DOHH2 (cell line): ENCODE results near the gene CDH2.

Source experiments
- H3F3A ChIP-seq: fragments of 200-600 bp; sonication (generic), shearing (Covaris generic); 2 replicates; pipeline ENCODE4 v1.6.0; 2016; ENCODE audit warnings: antibody characterized with exemption, mild to moderate bottlenecking; ENCODE audit not compliant: control insufficient read depth, insufficient read depth
- H3K27ac ChIP-seq: fragments of 200-600 bp; sonication (generic); 2 replicates; pipeline ENCODE4 v1.5.1; 2014; ENCODE audit warnings: low read depth, mild to moderate bottlenecking, low read length, moderate library complexity
- H3K27me3 ChIP-seq: fragments of 200-600 bp; sonication (generic); 2 replicates; pipeline ENCODE4 v1.6.1; 2014; ENCODE audit warnings: mild to moderate bottlenecking, low read length, mixed read lengths; ENCODE audit not compliant: control insufficient read depth
- H3K36me3 ChIP-seq: fragments of 200-600 bp; sonication (generic); 2 replicates; pipeline ENCODE4 v1.6.1; 2014; ENCODE audit warnings: mild to moderate bottlenecking, low read length, moderate library complexity, mixed read lengths; ENCODE audit not compliant: control insufficient read depth
- H3K4me1 ChIP-seq: fragments of 200-600 bp; sonication (generic); 2 replicates; pipeline ENCODE4 v1.6.1; 2014; ENCODE audit warnings: mild to moderate bottlenecking, low read length, mixed read lengths; ENCODE audit not compliant: control insufficient read depth
- H3K4me2 ChIP-seq: fragments of 200-600 bp; sonication (generic); 2 replicates; pipeline ENCODE4 v1.6.0; 2014; ENCODE audit warnings: mild to moderate bottlenecking, low read length, moderate library complexity
- H3K4me3 ChIP-seq: fragments of 200-600 bp; sonication (generic); 2 replicates; pipeline ENCODE4 v1.5.1; 2014; ENCODE audit warnings: mild to moderate bottlenecking, low read length, mixed read lengths
- H3K79me2 ChIP-seq: fragments of 200-600 bp; sonication (generic); 2 replicates; pipeline ENCODE4 v1.6.1; 2014; ENCODE audit warnings: mild to moderate bottlenecking, low read length, mixed read lengths; ENCODE audit not compliant: control insufficient read depth
- H3K9me2 ChIP-seq: fragments of 200-600 bp; sonication (generic); replicated peaks from 2 replicates; pipeline ENCODE4 v1.6.1; 2014; ENCODE audit warnings: mild to moderate bottlenecking, low read length, mixed read lengths; ENCODE audit not compliant: control insufficient read depth
- H3K9me3 ChIP-seq: fragments of 200-600 bp; sonication (generic); 2 replicates; pipeline ENCODE4 v1.6.1; 2014; ENCODE audit warnings: antibody characterized with exemption, low read length, mixed read lengths; ENCODE audit not compliant: control insufficient read depth, insufficient read depth
- H4K20me1 ChIP-seq: fragments of 200-600 bp; sonication (generic); 2 replicates; pipeline ENCODE4 v1.6.0; 2014; ENCODE audit warnings: low read depth, mild to moderate bottlenecking, antibody characterized with exemption, low read length, moderate library complexity; ENCODE audit not compliant: control insufficient read depth, insufficient read depth
- CTCF ChIP-seq: fragments of 200-600 bp; sonication (generic); IDR thresholded peaks from one replicate; pipeline ENCODE4 v1.5.1; 2014; ENCODE audit warnings: antibody characterized with exemption, mild to moderate bottlenecking, low read depth, low read length; ENCODE audit not compliant: poor library complexity, severe bottlenecking
- EZH2phosphoT487 ChIP-seq: fragments of 200-600 bp; sonication (generic); IDR thresholded peaks from 2 replicates; pipeline ENCODE4 v1.6.1; 2017; ENCODE audit warnings: borderline replicate concordance, mild to moderate bottlenecking, antibody characterized with exemption, low read length, moderate library complexity, mixed read lengths

CDH2 gene

GRCh38 chr18:27995770-27996502 lies 181.0 kb downstream of the CDH2 start:
- Histone ChIP-seq H3F3A (no peaks in the 10 kb centered on the region), H3K9me3 (no peaks in the 10 kb centered on the region), H3K4me2 (no peak overlapping the region), H3K9me2 (no peaks in the 10 kb centered on the region), H3K27ac (no peak overlapping the region), H3K27me3 (no peaks in the 10 kb centered on the region), H3K79me2 (no peaks in the 10 kb centered on the region), H3K36me3 (no peaks in the 10 kb centered on the region), H4K20me1 (no peaks in the 10 kb centered on the region), H3K4me1 (no peaks in the 10 kb centered on the region), H3K4me3 (no peak overlapping the region)
- no peak for TF ChIP-seq EZH2phosphoT487

DNA sequence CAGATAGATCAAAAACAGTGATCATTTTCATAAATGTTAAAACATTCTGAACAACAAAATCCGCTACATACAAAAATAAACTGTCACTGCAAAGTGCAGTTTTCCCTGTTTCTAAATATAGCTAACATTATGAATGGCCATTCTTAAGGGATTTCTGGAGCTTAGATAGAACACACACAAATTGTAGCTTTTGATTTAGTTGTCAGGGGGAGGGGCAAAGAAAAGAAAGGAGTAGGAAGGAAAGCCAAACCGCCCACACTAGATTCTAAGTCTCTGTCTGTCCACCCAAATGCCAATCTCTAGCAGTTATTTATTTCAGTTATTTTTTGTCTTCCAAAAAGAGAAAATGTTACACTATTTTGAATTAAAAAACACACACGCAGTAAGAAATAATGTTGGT lies 182.4 kb downstream of the CDH2 start:
- TF ChIP-seq CTCF: no peak
- no peak for TF ChIP-seq EZH2phosphoT487
- H3F3A ChIP-seq: no peaks in the 10 kb centered on the region
- H3K9me3 ChIP-seq: no peaks in the 10 kb centered on the region
- H3K27ac ChIP-seq: no peak overlapping the region
- H4K20me1 ChIP-seq: no peaks in the 10 kb centered on the region
- no peak overlapping the region for H3K4me2 ChIP-seq
- H3K36me3 ChIP-seq: no peaks in the 10 kb centered on the region
- no peak overlapping the region for H3K4me3 ChIP-seq
- H3K27me3 ChIP-seq: no peaks in the 10 kb centered on the region
- H3K79me2 ChIP-seq: no peaks in the 10 kb centered on the region
- H3K4me1 ChIP-seq: no peaks in the 10 kb centered on the region
- no peaks in the 10 kb centered on the region for H3K9me2 ChIP-seq

DNA sequence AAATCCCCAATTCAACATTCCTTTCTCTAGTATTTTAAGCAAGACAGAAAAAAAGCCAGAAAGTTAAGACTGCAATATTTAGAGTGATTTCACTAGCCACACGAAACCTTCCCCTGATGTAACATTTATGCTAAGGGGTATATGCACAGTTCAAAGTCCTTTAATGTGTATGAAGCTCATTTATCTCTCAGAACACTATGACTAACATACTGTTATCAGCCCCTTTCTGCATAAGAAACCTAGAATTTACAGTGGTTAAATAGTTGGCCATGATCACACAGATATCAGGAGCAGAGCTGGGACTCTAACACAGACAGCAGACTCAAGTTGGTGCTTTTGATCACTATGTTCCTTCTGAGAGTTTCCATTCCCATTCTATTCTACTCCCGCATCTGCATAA lies 185.5 kb downstream of the CDH2 start:
- Histone ChIP-seq H3K27me3 (no peaks in the 10 kb centered on the region), H3K9me3 (no peaks in the 10 kb centered on the region), H3K79me2 (no peaks in the 10 kb centered on the region), H3K27ac (no peak overlapping the region), H3F3A (no peaks in the 10 kb centered on the region), H4K20me1 (no peaks in the 10 kb centered on the region), H3K9me2 (no peaks in the 10 kb centered on the region), H3K4me1 (no peaks in the 10 kb centered on the region), H3K4me3 (no peak overlapping the region), H3K36me3 (no peaks in the 10 kb centered on the region), H3K4me2 (no peak overlapping the region)
- TF ChIP-seq CTCF: no peak
- no peak for TF ChIP-seq EZH2phosphoT487

DNA sequence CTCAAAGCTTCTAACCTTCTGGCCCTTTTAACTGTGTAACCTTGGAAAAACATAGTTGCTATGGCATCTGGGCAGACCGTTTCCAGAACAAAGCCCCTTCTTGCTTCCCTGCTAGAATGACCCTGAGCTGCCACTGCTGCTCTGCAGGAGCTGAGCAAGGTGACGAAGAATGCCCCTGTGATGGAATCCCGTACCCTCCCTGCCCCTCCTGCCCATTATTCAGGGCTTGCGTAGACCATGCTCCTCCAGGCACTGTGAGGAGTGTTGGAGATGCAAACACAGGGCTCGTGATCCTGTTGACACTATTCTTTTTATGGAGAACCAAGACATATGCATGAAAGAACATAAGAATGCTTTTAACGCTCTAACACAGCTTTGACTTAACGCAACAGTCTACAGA lies 191.1 kb downstream of the CDH2 start:
- TF ChIP-seq CTCF (no peak), EZH2phosphoT487 (no peak)
- Histone ChIP-seq H3K9me2 (no peaks in the 10 kb centered on the region), H3K4me1 (no peaks in the 10 kb centered on the region), H3F3A (no peaks in the 10 kb centered on the region), H3K36me3 (no peaks in the 10 kb centered on the region), H3K4me2 (no peak overlapping the region), H4K20me1 (no peaks in the 10 kb centered on the region), H3K4me3 (no peak overlapping the region), H3K27me3 (no peaks in the 10 kb centered on the region), H3K79me2 (no peaks in the 10 kb centered on the region), H3K9me3 (no peaks in the 10 kb centered on the region; the same call in 1 of the 2 replicates), H3K27ac (no peak overlapping the region)
